Stimulated activated CD8-positive, alpha-beta memory T cell treated with anti-CD3 and anti-CD28 coated beads, Interleukin-7, amount 100 ng/mL, for 24 hours (primary cell): ENCODE data around the gene ITIH1.
"Not testable (repeated sequence)": the region's sequence is repeated elsewhere in the genome, so short reads cannot be mapped to it uniquely, and the experiment has no call there.

Experiments used
- DNase-seq: peaks from one replicate; pipeline ENCODE4 v3.0.0-alpha.2; 2020; ENCODE audit warnings: low read depth

ITIH1 gene, protein sequence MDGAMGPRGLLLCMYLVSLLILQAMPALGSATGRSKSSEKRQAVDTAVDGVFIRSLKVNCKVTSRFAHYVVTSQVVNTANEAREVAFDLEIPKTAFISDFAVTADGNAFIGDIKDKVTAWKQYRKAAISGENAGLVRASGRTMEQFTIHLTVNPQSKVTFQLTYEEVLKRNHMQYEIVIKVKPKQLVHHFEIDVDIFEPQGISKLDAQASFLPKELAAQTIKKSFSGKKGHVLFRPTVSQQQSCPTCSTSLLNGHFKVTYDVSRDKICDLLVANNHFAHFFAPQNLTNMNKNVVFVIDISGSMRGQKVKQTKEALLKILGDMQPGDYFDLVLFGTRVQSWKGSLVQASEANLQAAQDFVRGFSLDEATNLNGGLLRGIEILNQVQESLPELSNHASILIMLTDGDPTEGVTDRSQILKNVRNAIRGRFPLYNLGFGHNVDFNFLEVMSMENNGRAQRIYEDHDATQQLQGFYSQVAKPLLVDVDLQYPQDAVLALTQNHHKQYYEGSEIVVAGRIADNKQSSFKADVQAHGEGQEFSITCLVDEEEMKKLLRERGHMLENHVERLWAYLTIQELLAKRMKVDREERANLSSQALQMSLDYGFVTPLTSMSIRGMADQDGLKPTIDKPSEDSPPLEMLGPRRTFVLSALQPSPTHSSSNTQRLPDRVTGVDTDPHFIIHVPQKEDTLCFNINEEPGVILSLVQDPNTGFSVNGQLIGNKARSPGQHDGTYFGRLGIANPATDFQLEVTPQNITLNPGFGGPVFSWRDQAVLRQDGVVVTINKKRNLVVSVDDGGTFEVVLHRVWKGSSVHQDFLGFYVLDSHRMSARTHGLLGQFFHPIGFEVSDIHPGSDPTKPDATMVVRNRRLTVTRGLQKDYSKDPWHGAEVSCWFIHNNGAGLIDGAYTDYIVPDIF

DNA sequence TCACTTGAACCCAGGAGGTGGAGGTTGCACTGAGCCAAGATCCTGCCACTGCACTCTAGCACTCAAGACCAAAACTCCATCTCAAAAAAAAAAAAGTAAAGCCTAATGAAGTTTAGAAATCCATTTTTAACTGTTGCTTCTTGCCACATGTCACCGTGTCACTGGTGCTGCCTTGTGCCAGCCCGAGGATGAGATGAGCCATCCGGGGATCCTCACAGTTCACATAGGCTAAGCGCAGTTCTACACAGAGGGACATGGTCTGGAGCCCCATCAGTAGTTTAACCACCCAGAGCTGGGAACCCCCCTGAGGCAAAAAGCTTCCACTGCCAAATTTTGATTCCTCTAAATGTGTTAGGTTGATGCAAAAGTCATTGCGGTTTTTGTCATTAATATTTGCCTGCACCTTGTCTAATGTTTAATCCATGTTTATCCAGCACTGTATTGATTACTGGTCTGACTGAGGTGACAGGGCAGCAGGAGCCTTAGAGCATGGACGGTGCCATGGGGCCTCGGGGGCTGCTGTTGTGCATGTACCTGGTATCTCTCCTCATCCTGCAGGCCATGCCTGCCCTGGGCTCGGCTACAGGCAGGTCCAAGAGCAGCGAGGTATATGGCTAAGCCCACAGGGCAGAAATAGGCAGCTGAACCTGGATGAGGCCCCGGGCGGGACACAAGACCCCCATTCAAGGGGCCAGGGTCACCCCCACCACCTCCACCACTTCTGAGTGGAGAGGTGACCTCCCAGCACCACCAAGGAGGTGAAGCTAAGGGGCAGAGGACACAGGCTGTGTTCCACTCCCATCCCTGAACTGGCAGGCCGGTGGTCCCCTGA lies at the start of gene ITIH1:
ITIH1 (plus strand) TSS at position 473 of the 832 bp plus-strand sequence; CDS start at position 490, 17 bp downstream.
- no peak for DNase-seq

DNA sequence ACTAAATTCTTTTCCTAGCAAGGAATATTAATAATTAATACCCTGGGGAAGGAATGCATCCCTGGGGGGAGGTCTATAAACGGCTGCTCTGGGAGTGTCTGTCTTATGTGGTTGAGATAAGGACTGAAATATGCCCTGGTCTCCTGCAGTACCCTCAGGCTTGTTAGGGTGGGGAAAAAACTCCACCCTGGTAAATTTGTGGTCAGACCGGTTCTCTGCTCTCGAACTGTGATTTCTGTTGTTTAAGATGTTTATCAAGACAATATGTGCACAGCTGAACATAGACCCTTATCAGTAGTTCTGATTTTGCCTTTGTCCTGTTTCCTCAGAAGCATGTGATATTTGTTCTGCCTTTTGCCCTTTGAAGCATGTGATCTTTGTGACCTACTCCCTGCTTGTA lies 48.6 kb upstream of the ITIH1 start:
- DNase-seq: not testable (repeated sequence)

DNA sequence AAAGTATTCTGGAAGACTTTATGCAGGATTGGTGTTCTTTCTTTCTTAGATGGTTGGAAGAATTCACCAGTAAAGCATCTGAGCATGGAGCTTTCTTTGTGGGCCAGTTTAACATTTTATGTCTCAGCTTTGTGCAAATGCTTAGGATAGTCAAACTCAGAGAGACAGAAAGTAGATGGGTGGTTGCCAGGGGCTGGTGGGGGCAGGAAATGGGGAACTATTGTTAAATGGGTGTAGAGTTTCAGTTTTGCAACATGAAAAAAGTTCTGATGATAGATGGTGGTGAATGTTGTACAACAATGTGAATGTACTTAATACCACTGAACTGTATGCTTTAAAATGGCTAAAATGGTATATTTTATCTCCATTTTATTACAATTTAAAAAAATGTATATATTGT lies 46.7 kb upstream of the ITIH1 start:
- DNase-seq: no peak

DNA sequence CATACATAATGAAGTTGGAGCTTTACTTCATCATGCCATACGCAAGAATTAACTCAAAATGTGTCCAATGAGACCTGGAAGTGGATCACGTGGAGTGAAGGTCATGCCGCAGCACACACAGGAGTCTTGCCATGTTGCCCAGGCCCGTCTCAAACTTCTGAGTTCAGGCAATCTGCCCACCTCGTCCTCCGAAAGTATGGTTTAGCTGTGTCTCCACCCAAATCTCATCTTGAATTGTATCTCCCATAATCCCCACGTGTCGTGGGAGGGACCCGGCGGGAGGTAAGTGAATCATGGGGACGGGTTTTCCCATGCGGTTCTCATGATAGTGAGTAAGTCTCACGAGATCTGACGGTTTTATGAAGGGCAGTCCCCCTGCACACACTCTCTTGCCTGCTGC lies 45.8 kb upstream of the ITIH1 start:
- DNase-seq: no peak

DNA sequence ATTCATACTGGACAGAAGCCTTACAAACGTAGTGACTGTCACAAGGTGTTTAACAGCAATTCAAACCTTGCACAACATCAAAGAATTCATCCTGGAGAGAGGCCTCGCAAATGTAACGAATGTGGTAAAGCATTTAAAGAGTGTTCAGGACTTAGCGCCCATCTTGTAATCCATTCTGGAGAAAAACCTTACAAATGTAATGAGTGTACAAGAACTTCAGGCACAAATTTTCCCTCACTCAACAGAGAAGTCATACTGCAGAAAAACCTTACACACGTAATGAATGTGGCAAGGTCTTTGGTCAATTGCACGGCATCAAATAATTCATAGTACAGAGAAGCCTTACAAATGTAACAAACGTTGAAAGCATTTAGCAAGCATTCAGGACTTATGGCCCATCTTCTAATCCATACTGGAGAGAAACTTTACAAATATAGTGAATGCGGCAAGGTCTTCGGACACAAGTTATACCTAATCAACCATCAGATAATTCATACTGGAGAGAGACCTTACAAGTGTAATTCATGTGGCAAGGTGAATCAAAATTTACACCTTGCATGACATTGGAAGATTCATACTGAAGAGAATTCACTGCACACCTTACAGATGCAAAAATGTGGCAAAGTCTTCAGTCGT lies 44.0 kb upstream of the ITIH1 start:
- no peak for DNase-seq

DNA sequence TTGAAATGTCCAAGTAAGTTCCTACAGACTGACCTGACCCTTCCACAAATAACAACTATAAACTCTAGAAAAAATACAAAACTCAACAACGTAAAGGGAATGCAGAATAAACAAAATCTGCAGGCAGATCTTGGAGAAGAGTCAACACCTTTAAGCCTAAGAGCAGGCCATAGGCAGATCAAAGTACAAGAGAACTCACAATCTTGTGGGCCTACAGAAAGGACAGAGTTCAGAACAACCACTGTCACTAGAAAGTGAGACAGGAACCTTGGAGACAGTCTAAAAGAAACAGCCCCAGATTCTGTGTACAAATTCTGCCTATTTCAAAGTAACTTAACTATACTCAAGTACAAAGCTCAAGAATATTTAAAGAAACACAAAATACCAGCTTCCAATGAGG lies 37.7 kb upstream of the ITIH1 start:
- no peak for DNase-seq

DNA sequence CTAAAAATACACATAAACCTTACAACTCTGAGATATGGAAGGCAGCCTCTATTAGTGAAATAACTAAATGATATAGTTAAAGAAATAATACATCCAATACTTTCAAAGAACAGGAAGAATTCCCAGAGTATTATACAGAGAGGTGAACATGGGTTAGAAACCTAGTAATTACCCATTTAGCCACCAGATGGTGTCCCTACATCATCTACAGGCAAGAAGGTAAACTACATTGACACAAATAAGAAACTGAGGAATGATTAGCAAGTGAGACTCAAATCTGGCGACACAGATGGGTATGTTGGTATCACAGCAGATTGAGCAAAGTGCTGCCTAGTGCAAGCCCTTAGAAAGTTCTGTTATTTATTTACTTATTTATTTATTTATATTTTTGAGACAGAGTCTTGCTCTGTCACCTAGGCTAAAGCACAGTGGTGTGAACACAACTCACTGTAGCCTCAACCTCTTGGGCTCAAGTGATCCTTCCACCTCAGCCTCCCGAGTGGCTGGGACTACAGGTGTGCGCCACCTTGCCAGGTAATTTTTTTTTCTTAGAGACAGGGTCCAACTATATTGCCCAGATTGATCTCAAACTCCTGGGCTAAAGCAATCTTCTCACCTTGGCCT lies 34.9 kb upstream of the ITIH1 start:
- DNase-seq: no peak

DNA sequence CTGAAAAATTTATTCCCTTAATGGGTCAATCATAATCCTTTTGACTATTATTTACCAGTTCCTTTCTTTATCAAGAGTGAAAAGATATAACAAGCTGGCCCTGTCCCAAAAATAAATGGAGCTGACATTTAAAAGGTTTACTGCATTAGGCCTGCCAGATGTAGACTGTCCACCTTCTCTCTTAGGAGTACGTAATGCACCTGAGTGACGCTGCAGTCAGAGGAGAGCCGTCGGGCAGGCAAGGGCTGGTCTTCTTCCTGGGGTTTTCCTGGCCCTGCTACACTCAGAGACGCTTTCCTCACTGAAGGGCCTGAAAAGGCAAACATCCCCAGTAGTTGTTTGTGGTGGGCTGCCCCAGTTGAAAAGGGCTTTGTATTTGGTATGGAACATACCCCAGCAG lies 34.2 kb upstream of the ITIH1 start:
- DNase-seq: no peak

DNA sequence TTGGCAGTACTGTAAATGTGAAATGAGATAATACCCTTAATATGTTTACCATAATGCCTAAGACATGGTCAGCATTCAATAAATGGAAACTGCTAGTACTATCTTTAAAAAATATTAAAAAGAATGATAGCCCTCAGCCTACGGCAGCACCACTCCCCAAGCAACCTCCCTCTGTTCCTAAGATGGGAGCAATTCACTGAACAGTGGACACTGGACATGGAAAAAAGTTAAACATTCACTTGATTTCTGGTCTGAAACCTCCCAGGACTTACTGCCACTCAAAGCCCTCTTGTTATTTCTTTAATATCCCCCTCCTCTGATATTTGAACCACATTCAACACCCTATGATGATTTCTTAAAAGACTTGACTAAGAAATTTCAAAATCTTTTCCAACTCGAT lies 33.7 kb upstream of the ITIH1 start:
- DNase-seq: no peak

DNA sequence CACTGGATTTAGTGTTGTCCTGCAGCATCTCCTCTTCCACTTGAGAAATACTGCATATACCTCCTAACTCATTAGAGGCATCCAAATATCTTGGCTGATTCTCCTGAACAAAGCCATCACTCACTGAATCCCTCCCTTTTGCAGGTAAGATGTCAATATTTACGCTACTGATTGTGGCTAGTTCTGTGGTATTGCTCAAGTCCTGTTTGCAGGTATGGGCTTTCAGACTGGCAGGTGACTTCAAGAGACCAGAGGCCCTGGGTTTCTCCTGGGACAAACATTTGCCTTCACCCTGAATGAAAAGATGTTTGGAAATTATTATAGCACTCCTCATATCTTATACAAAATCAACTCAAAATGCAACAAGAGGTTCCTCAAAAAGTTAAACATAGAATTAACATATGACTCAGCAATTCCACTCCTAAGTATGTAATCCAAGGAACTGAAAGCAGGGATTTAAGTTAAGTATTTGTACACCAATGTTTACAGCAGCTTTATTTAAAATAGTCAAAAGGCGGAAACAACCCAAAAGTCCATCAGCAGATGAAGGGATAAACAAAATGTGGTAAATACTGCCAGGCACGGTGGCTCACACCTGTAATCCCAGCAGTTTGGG lies 25.2 kb upstream of the ITIH1 start:
- DNase-seq: no peak

DNA sequence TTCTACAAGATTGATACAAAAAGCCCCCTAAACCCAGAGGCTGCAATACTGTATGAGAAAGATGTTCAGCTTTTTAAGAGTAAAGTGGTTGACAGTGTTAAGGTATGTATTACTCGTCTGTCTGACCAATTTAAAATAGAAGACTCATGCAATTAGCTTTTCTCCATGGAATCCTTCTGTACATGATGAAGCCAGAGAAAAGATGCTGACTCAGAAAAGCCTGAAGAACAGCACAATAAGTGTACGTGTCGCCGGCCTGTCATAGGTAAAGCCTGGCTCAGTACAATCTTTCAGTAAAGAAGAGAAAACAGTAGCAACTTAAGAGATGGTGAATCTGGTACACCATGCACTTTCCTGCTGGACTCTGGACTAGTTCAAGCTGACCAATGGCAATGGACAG lies 23.0 kb upstream of the ITIH1 start:
- DNase-seq: no peak

DNA sequence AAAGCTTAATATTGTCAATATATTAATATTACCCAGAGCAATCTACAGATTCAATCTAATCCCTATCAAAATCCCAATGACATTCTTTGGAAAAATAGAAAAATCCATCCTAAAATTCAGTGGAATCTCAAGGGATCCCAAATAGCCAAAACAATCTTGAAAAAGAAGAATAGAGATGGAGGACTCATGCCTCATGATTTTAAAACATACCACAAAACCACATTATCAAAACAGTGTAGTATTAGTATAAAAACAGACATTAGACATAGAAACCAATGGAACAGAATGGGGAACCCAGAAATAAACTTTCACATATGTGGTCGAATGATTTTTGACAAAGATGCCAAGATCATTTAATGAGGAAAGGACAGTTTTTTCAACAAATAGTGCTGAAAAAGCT lies 21.3 kb upstream of the ITIH1 start:
- DNase-seq: no peak

DNA sequence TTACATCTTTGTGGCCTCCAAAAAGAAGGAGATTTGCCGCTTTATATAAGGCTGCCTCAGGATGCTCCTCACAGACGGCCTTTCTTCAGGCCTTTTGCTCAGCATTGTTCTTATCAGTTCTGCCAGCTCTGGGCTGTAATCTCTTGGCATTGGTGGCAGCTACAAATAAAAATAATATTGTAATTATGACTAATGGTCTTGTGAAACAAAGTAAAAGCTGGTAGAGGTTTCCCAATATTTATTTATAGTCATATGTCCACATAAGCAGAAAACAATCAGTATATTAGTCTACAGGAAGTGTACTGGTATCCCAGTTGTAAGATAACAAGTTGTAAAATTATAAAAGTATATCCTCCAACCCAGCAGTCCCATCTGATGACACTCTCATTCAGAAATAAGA lies 13.9 kb upstream of the ITIH1 start:
- no peak for DNase-seq

DNA sequence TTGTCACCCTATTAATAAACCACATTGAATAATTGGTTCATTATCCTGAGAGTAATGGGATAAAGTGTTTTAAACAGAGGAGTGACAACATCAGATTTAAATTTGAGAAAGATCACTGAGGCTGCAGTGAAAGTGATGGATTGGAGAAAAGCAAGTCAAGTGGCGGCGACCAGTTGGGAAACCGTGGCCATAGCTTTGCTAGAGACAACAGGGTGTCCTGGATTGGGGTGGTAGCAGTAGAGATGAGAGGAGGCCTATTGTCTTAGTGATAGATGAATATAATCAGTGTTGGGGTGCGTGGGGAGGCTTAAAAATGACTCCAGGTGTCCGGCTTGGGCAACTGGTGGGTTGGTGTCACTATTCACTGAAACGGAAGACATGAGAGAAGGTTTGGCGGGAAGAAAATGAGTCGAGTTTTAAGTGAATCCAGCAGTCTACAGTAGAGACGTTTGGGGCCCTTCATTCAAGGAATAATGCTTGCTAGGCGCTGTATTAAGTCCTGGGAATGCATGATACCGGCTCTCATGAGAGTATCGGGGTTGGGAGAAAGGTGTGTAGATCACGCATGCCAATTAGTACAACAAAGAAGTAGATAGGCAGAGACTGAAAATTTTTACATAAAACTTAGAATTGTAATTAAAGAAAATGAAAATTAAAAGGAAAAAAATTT lies 7.5 kb upstream of the ITIH1 start:
- no peak for DNase-seq

DNA sequence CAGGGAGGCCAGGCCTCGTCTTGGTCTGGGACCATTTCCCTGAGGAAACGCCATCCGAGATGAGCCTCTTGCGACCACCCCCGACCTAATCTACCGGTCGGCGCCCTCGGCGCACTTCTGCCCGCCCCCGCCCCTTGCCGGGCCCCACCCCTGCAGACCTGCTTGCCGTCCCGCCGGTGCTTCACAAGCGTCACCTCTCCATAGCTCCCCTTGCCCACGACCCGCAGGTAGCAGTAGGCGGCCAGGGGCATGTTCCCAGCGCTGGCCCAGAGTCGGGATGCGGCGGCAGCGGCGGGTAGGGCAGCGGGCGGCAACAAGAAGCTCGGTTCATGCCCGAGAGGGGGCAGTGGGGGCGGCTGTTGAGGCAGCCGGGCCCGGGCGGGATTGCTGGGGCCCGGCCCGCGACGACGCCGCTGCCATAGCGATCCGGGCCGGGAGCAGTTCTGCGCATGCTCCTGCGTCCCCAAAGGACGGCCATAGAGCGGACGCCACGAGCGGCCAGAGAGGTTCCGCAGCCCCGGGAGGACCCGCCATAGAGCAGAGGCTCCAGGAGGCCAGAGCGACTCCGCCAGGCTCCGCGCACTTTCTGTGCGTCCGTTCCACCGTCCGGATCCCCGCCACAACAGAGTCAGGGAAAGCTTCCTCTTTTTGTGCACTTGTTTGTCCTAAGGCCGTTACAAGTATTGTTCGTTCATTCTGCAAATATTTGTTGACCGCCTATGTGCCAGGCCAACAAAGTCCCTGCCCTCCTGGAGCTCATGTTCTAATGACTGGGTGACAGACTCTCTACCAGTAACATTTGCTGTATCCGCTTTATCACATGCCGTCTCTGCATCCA lies 6.7 kb upstream of the ITIH1 start, which contains the start of gene NEK4:
NEK4 (minus strand) TSS at position 445 of the 838 bp plus-strand sequence; CDS start at position 251, 194 bp downstream.
- DNase-seq: peak; percentile 64

DNA sequence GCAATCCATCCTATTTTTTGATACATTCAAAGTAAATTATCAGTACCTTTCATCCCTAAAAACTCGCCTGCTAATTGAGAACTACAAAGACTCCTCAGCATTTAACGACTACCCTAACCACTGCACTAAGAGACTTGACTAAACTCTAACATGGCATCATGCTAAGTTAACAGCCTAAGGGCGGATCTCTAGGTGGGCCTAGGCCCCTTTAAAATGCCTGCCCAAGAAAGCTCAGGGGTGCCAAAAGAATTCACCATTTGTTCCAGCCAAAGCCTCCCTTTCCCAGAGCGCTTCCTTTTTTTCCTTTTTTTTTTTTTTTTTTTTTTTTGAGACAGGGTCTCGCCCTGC lies 6.1 kb upstream of the ITIH1 start:
- no peak for DNase-seq

DNA sequence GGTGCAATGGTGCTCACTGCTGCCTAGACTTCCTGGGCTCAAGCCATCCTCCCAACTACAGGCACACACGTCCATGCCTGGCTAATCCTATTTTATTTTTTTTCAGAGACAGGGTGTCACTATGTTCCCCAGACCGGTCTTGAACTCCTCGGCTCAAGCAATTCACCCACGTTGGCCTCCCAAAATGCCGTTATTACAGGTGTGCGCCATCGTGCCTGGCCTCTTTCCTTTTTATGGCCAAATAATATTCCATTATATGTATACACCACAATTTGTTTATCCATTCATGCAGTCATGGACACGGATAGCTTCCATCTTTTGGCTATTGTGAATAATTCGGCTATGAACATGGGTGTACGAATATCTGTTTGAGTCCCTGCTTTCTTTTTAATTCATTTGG lies 5.7 kb upstream of the ITIH1 start:
- DNase-seq: no peak

DNA sequence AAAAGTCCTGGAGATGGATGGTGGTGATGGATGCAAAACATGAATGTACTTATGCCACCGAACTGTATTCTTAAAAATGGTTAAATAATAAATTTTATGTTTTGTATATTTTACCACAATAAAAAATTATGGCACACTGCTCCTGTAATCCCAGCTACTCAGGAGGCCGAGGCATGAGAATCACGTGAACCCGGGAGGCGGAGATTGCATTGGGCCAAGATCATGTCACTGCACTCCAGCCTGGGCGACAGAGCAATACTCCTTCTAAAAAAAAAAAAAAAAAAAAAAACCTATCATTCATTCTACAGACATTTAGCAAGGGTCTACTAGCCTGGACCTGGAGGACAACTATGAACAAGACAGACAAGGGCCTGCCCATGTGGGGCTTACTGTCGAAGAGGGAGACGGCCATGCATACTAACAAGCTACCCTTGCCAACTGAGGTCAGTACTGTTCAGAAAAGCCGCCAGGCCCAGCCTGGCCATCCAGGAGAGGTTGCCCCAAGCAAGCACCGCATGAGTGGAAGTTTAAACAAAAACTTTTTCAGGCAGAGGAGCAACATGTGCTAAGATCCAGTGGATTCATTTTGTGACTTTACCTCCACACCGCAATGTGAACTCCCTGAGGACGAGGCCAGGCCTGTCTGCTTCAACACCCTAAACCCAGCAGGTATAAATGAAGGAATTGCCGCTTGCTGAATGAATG lies 3.9 kb upstream of the ITIH1 start:
- DNase-seq: no peak
